Fibroblast of skin of left quadriceps (primary cell): ENCODE results near the gene FBXL17.
"Not testable (repeated sequence)": the region's sequence is repeated elsewhere in the genome, so short reads cannot be mapped to it uniquely, and the experiment has no call there.

Experiments used
- DNase-seq, 2 experiments: peaks; one replicate each; pipeline ENCODE4 v3.0.0-alpha.2; 2013; ENCODE audit warnings: low read depth in 2 of 2

FBXL17 gene

GRCh38 chr5:108381954-108382783, at the start of gene FBXL17:
Gene FBXL17, minus strand, starts transcription at chr5:108382098.
- DNase-seq = peak; percentile 62 to 68

DNA sequence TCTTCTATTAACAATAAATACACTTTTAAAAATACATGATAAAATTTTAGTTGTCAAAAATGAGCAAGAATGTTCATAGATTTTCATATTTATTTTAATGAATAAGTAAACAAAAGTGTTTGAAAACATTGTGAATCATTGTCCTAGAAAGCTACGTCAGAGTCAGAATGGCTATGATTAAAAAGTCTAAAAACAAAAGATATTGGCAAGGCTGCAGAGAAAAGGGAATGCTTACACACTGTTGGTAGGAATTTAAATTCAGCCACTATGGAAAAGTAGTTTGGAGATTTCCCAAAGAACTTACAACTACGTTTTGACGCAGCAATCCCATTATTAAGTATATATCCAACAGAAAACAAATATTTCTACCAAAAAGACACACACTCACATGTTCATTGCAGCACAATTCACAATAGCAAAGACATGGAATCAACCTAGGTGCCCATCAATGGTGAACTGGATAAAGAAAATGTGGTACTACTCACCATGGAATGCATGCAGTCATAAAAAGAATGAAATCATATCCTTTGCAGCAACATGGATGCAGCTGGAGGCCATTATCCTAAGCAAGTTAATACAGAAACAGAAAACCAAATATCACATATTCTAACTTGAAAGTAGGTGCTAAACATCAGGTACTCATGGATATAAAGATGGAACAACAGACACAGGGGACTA, 49.2 kb upstream of the FBXL17 start:
- peak in 1 of 2 experiments; percentile 16 for DNase-seq

GRCh38 chr5:108421713-108422112, 39.8 kb upstream of the FBXL17 start:
- DNase-seq = no peak

- DNase-seq = no peak
Measured at GRCh38 chr5:108420755-108421154, 38.9 kb upstream of the FBXL17 start.

DNA sequence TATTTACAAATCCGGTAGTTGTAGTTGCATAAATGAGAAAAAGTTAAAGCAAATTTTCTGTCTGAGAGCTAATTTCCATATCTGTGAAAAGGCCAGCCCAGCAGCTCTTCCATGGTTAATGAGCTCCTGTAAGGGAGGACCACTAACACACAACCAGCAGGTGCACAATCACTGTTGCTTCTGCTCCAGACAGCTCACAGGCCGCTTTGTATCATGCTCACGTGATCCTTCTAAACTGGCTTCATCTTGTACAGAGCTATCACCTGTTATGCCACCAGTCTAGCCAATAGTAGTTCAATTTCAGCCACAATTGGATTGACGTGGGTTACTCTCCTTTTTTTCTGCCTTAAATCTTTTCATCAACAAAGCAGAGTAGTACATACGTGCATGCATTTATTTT, 38.3 kb upstream of the FBXL17 start:
- no peak for DNase-seq

DNA sequence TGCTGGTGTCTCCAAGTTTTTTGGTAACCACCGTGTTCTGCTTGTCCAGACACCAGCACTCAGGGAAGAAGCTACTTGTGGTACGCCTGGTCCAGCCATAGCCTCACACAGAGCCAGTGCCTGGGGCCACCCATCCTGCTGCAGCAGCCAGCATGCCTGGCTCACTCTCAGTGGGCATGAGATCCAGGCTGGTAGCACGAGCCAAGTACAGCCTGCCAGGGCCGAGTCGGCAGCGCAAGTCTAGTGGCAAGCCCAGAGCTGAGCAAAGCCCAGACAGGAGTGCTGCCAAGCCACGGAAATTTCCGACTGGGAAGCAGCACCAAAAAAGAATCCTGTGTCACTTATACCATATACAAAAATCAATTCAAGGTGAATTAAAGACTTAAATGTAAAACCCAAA, 36.3 kb upstream of the FBXL17 start:
- no peak for DNase-seq

GRCh38 chr5:108417166-108417670, 35.3 kb upstream of the FBXL17 start:
- no peak for DNase-seq

DNA sequence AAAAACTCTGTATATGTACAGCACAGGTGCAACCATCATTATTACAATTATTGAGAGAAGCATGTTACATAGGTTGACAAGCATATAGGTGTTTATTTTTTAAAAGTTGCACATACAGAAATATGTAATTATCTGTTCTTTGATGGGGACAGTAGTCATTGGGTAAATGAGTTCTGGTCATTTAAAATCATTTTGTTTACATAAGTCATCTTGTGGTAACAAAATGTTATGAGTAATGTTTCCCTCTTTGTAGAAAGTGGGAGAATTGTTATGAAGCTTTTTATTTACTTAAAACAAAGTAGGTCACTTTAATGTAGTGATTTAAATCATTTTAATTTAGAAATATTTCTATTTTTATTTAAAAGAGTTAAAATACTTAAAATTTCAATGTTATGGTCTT, 33.8 kb upstream of the FBXL17 start:
- DNase-seq = no peak

GRCh38 chr5:108409786-108410185, 27.9 kb upstream of the FBXL17 start:
- no peak for DNase-seq

GRCh38 chr5:108405201-108405600, 23.3 kb upstream of the FBXL17 start:
- DNase-seq = not testable (repeated sequence)

DNA sequence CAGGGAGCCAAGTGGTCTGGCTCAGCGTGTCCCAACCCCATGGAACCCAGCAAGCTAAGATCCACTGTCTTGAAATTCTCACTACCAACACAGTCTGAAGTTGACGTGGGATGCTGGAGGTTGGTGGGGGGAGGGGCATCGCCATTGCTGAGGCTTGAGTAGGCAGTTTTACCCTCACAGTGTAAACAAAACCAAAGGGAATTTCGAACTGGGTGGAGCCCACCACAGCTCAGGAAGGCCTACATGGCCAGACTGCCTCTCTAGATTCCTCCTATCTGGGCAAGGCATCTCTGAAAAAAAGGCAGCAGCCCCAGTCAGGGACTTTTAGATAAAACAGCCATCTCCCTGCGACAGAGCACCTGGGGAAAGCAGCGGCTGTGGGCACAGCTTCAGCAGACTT, 17.1 kb upstream of the FBXL17 start:
- DNase-seq = no peak

- not testable (repeated sequence) for DNase-seq
Measured at GRCh38 chr5:108396837-108397236, 14.9 kb upstream of the FBXL17 start.

DNA sequence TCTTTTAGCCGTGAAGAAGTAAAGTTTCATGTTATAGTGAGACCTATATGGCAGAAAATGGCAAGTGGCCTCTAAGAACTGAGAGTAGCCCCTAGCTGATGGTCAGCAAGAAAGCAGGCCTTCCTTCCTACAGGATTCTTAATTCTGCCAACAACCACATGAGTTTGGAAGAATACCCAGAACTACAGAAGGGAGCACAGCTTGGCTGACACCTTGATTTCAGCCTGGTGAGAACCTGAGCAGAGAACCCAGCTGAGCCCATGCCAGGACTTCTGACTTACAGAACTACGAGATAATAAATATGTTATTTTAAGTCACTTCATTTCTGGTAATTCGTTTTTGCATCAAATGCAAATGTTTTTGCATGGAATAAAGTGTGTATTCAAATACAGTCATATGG, 5.9 kb upstream of the FBXL17 start:
- DNase-seq = no peak

- DNase-seq = peak; percentile 38 to 43
Measured at GRCh38 chr5:108386345-108387061, 4.6 kb upstream of the FBXL17 start.

GRCh38 chr5:108384741-108385140, 2.8 kb upstream of the FBXL17 start:
- DNase-seq = no peak

GRCh38 chr5:108382784-108383330, 959 bp upstream of the FBXL17 start:
- no peak for DNase-seq

- peak; percentile 36 to 40 for DNase-seq
Measured at GRCh38 chr5:108381350-108381953, 446 bp downstream of the FBXL17 start.

- no peak for DNase-seq
Measured at GRCh38 chr5:108380531-108381349, 1.2 kb downstream of the FBXL17 start.

DNA sequence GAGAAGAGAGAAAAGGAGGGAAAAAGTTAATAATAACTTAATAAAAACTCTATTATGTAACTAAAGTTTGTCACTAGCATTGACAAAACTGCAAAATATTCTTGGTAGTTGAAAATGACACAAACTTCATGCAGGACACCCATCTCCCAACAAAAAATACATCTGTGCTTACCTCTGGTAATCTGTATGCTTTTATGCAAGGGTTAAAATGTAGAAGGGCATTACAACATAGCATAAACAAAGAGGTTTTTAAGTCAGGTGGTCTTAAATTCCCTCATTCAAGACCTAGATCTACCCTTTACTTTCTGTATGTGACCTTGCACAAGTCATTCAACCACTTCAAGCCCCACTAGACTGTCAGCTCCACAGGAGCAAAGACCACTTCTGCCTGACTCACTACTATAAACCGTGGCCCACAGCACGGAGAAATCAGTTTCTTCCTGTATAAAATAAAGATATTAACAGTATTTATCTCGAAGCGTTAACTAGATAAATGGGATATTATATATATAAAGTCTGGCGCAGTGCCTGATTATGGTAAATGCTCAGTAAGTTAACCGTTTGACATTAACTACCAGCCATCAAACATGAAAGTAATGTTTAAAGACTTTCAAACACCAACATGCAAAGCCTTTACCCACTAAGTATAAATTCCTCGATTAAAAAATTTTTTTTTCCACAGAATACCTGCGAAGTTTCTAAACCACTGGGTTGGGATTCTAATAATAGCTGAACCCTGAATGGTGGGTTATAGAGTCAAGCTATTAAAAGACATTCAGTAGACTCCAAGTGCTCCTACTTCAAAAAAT, 2.0 kb downstream of the FBXL17 start:
- no peak for DNase-seq

DNA sequence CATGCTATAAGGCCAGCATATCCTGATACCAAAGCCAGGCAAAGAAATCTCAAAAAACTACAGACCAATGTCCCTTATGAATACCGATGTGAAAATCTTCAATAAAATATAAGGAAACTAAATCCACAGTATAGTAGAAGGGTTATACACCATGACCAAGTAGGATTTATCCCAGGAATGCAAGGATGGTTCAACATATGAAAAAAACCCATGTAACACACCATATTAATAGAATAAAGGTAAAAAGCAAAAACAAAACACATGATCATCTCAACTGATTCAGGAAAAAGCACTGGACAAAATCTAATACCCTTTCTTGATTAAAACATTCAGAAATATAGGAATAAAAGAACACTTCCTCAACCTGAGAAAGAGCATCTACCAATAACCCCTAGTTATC, 6.1 kb downstream of the FBXL17 start:
- no peak for DNase-seq
